ENCODE results near the gene KCNC1. TPM values are rescaled to one million over a fixed set of nuclear protein-coding genes. Genes with fewer than 3 reads are reported as not detected.

Gene KCNC1
- total and polyA plus RNA-seq, 4 donors: 0.54 TPM; not detected in 3

- WGBS: 12% methylated on average over 68 of the region's 68 CpGs
- Histone ChIP-seq H3K4me3 (ENCODE audit: low read depth in 1 of 3, low read length in 3 of 3) (no peak overlapping the region), H3K27me3 (ENCODE audit: control insufficient read depth in 4 of 4, insufficient read depth in 4 of 4, low read length in 3 of 4) (peaks cover 3 to 14% (median 6%) of the 10 kb centered on the region in 4 donors), H3K27ac (ENCODE audit: low read depth in 1 of 2, low read length in 2 of 2) (no peak overlapping the region), H3K9me3 (ENCODE audit: control insufficient read depth in 4 of 4, low read length in 3 of 4) (no peaks in the 10 kb centered on the region), H3K9ac (ENCODE audit: low read depth in 1 of 2, low read length in 2 of 2) (no peak overlapping the region), H3K4me1 (ENCODE audit: control insufficient read depth in 4 of 4, insufficient read depth in 4 of 4, low read length in 3 of 4) (peaks cover 0 to 2% (median 0%) of the 10 kb centered on the region in 4 donors), H3K36me3 (ENCODE audit: control insufficient read depth in 4 of 4, insufficient read depth in 3 of 4, low read depth in 1 of 4, low read length in 3 of 4) (no peaks in the 10 kb centered on the region)
- DNase-seq (ENCODE audit: low spot score): no peak
- TF ChIP-seq JUND (IDR thresholded peaks at IDR 0.05): no peak
- TF ChIP-seq, protein P1, sequence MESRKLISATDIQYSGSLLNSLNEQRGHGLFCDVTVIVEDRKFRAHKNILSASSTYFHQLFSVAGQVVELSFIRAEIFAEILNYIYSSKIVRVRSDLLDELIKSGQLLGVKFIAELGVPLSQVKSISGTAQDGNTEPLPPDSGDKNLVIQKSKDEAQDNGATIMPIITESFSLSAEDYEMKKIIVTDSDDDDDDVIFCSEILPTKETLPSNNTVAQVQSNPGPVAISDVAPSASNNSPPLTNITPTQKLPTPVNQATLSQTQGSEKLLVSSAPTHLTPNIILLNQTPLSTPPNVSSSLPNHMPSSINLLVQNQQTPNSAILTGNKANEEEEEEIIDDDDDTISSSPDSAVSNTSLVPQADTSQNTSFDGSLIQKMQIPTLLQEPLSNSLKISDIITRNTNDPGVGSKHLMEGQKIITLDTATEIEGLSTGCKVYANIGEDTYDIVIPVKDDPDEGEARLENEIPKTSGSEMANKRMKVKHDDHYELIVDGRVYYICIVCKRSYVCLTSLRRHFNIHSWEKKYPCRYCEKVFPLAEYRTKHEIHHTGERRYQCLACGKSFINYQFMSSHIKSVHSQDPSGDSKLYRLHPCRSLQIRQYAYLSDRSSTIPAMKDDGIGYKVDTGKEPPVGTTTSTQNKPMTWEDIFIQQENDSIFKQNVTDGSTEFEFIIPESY (IDR thresholded peaks at IDR 0.05): no peak
- TF ChIP-seq REST (IDR thresholded peaks at IDR 0.05): no peak
- no peak for TF ChIP-seq RAD21 (IDR thresholded peaks at IDR 0.05)
- TF ChIP-seq MAX (IDR thresholded peaks at IDR 0.05): no peak
- TF ChIP-seq TAF1 (conservative IDR thresholded peaks at IDR 0.05): no peak
- no peak for TF ChIP-seq GABPA (IDR thresholded peaks at IDR 0.05 in 1 of 2, conservative IDR thresholded peaks at IDR 0.05 in 1 of 2)
- no peak for TF ChIP-seq SP1 (IDR thresholded peaks at IDR 0.05)
- TF ChIP-seq FOXA2 (IDR thresholded peaks at IDR 0.05): no peak
- no peak for TF ChIP-seq FOXA1 (IDR thresholded peaks at IDR 0.05)
- TF ChIP-seq HNF4G (IDR thresholded peaks at IDR 0.05): no peak
- TF ChIP-seq CTCF (IDR thresholded peaks at IDR 0.05; ENCODE audit: low read depth, low read length, missing input control): no peak
- no peak for TF ChIP-seq EGR1 (IDR thresholded peaks at IDR 0.05; ENCODE audit: low read depth in 2 of 2)
These were observed 38.8 kb upstream of the KCNC1 start for GRCh38 chr11:17695454-17696441.

- Histone ChIP-seq H3K27ac (ENCODE audit: low read depth in 1 of 2, low read length in 2 of 2) (no peak overlapping the region), H3K27me3 (ENCODE audit: control insufficient read depth in 4 of 4, insufficient read depth in 4 of 4, low read length in 3 of 4) (peaks cover 3 to 14% (median 5%) of the 10 kb centered on the region in 4 donors), H3K4me1 (ENCODE audit: control insufficient read depth in 4 of 4, insufficient read depth in 4 of 4, low read length in 3 of 4) (peaks cover 0 to 2% (median 0%) of the 10 kb centered on the region in 4 donors), H3K9me3 (ENCODE audit: control insufficient read depth in 4 of 4, low read length in 3 of 4) (no peaks in the 10 kb centered on the region), H3K9ac (ENCODE audit: low read depth in 1 of 2, low read length in 2 of 2) (no peak overlapping the region), H3K36me3 (ENCODE audit: control insufficient read depth in 4 of 4, insufficient read depth in 3 of 4, low read depth in 1 of 4, low read length in 3 of 4) (no peaks in the 10 kb centered on the region), H3K4me3 (ENCODE audit: low read depth in 1 of 3, low read length in 3 of 3) (no peak overlapping the region)
- 77% methylated on average over 5 of the region's 5 CpGs for WGBS
- no peak for DNase-seq (ENCODE audit: low spot score)
- TF ChIP-seq TAF1 (conservative IDR thresholded peaks at IDR 0.05) (no peak), ATF3 (IDR thresholded peaks at IDR 0.05) (no peak), RAD21 (IDR thresholded peaks at IDR 0.05) (no peak), SP1 (IDR thresholded peaks at IDR 0.05) (no peak), HNF4A (conservative IDR thresholded peaks at IDR 0.05) (no peak), REST (IDR thresholded peaks at IDR 0.05) (no peak), MAX (IDR thresholded peaks at IDR 0.05) (no peak), FOXA2 (IDR thresholded peaks at IDR 0.05) (no peak)
- TF ChIP-seq, protein P1 (IDR thresholded peaks at IDR 0.05): no peak
These were observed 37.8 kb upstream of the KCNC1 start for GRCh38 chr11:17696741-17697140.
